Activated CD4-positive, alpha-beta T cell treated with anti-CD3 and anti-CD28 coated beads for 36 hours (primary cell): Measurements from ENCODE around the gene MAP3K14. TPM values are rescaled to one million over a fixed set of nuclear protein-coding genes. Genes with fewer than 3 reads are reported as not detected.
A peak's percentile ranks its signal among the peaks of the same experiment; 100 is the strongest.
"Not testable (repeated sequence)": the region's sequence is repeated elsewhere in the genome, so short reads cannot be mapped to it uniquely, and the experiment has no call there.

Experiments
- ATAC-seq: fragments of 200-7000 bp; cut with Tn5 transposase; one replicate; pipeline ENCODE4 v1.10.0; 2021; ENCODE audit warnings: mild to moderate bottlenecking, moderate library complexity
- CTCF ChIA-PET: fragments of 350-600 bp; sonication (Branson Sonifier 250); formaldehyde crosslinking; loops from one replicate; lab custom pipeline; 2021; ENCODE audit warnings: antibody characterized with exemption; lab: Charles Lee
- POLR2A ChIA-PET: fragments of 350-600 bp; sonication (Branson Sonifier 250); formaldehyde crosslinking; loops from one replicate; lab custom pipeline; 2021; ENCODE audit warnings: antibody characterized with exemption, inconsistent platforms; lab: Charles Lee
- DNase-seq: peaks from one replicate; pipeline ENCODE4 v3.0.0-alpha.2; 2020
- H3K27ac Mint-ChIP-seq: one replicate; pipeline ENCODE4 v1.8.0; 2021; ENCODE audit warnings: mixed read lengths
- H3K27me3 Mint-ChIP-seq: one replicate; pipeline ENCODE4 v1.8.0; 2021; ENCODE audit warnings: mixed read lengths
- H3K36me3 Mint-ChIP-seq: one replicate; pipeline ENCODE4 v1.8.0; 2021; ENCODE audit warnings: low read depth, mixed read lengths
- H3K4me1 Mint-ChIP-seq: one replicate; pipeline ENCODE4 v1.8.0; 2021; ENCODE audit warnings: mixed read lengths
- H3K4me3 Mint-ChIP-seq: one replicate; pipeline ENCODE4 v1.8.0; 2021; ENCODE audit warnings: mild to moderate bottlenecking, moderate library complexity, mixed read lengths
- H3K9me3 Mint-ChIP-seq: one replicate; pipeline ENCODE4 v1.8.0; 2021; ENCODE audit warnings: low read depth, mixed read lengths
- intact Hi-C, 2 experiments: fragments of 100-400 bp; cut with DNase I in 1 of 2; cut with micrococcal nuclease in 1 of 2; formaldehyde crosslinking; loops; one replicate each; pipeline versions ENCODE4 v1.14.2 to v1.15.1; 2022 to 2024; cut with DNase I, micrococcal nuclease
- total RNA-seq, 2 experiments: library from RNA; stranded (reverse); gene quantifications; one replicate each; pipeline ENCODE4 v1.2.3, GENCODE V29; 2021

Gene MAP3K14
- total RNA-seq, 2 experiments from 2014 or later, result 50.3 to 52.5 TPM

GRCh38 chr17:45256114-45256966 is 60.5 kb downstream of the MAP3K14 start:
- ChIA-PET CTCF (interaction anchor here (0.7 to 3.1 kb wide), 17 partner anchors 9 to 484 kb away, joined by 3 to 21 read pairs (median 4); no protein-coding TSS in a partner anchor), POLR2A (interaction anchor here (1.2 to 1.5 kb wide), 2 partner anchors 10 to 54 kb away, joined by 4 to 11 read pairs; no protein-coding TSS in a partner anchor)
- Mint-ChIP-seq H3K9me3 (no peaks in the 10 kb centered on the region), H3K4me1 (peaks cover 57% of the 10 kb centered on the region), H3K36me3 (peaks cover 6% of the 10 kb centered on the region), H3K27me3 (no peaks in the 10 kb centered on the region), H3K4me3 (no peak overlapping the region), H3K27ac (peak overlapping the region; percentile 43)
- intact Hi-C loops, result no loop called here
- no peak for DNase-seq
- ATAC-seq, result peak; percentile 56

GRCh38 chr17:45255358-45255757 is 61.5 kb downstream of the MAP3K14 start:
- peaks cover 61% of the 10 kb centered on the region for H3K4me1 Mint-ChIP-seq
- H3K27ac Mint-ChIP-seq, result peak overlapping the region; percentile 28
- no peak for ATAC-seq
- H3K27me3 Mint-ChIP-seq, result no peaks in the 10 kb centered on the region
- ChIA-PET POLR2A (interaction anchor here (0.6 kb wide), 1 partner anchor 18 kb away, joined by 3 read pairs; no protein-coding TSS in a partner anchor), CTCF (interaction anchor here (0.6 to 3.1 kb wide), 13 partner anchors 11 to 1667 kb away, joined by 3 to 21 read pairs (median 4); no protein-coding TSS in a partner anchor)
- DNase-seq, result no peak
- no peaks in the 10 kb centered on the region for H3K9me3 Mint-ChIP-seq
- H3K36me3 Mint-ChIP-seq, result peaks cover 11% of the 10 kb centered on the region
- H3K4me3 Mint-ChIP-seq, result no peak overlapping the region
- intact Hi-C loops, result no loop called here

- peaks cover 72% of the 10 kb centered on the region for H3K4me1 Mint-ChIP-seq
Observed at GRCh38 chr17:45253879-45254278, 62.9 kb downstream of the MAP3K14 start.

GRCh38 chr17:45253237-45253636 is 63.6 kb downstream of the MAP3K14 start:
- peaks cover 27% of the 10 kb centered on the region for H3K36me3 Mint-ChIP-seq
- peak overlapping the region; percentile 87 for H3K27ac Mint-ChIP-seq
- ATAC-seq, intact Hi-C loops, DNase-seq, H3K9me3 Mint-ChIP-seq, H3K27me3 Mint-ChIP-seq, POLR2A ChIA-PET: not testable (repeated sequence)
- peaks cover 78% of the 10 kb centered on the region for H3K4me1 Mint-ChIP-seq
- H3K4me3 Mint-ChIP-seq, result peak overlapping the region; percentile 9
- CTCF ChIA-PET, result interaction anchor here (0.9 to 1.8 kb wide), 3 partner anchors 18 to 131 kb away, joined by 3 to 5 read pairs (median 4); no protein-coding TSS in a partner anchor

More at GRCh38 chr17:45253879-45254278, 62.9 kb downstream of the MAP3K14 start:
- ChIA-PET CTCF (interaction anchor here (0.6 to 3.1 kb wide), 5 partner anchors 17 to 1107 kb away, joined by 3 to 21 read pairs (median 5); no protein-coding TSS in a partner anchor), POLR2A (no interaction called here)
- intact Hi-C loops, result no loop called here
- H3K27ac Mint-ChIP-seq, result peak overlapping the region; percentile 87
- H3K9me3 Mint-ChIP-seq, result no peaks in the 10 kb centered on the region
- no peak for ATAC-seq
- peaks cover 21% of the 10 kb centered on the region for H3K36me3 Mint-ChIP-seq
- no peaks in the 10 kb centered on the region for H3K27me3 Mint-ChIP-seq
- H3K4me3 Mint-ChIP-seq, result no peak overlapping the region
- DNase-seq, result no peak

- DNase-seq, result no peak
- CTCF ChIA-PET, result interaction anchor here (0.6 to 1.7 kb wide), 2 partner anchors 32 to 128 kb away, joined by 3 to 9 read pairs; no protein-coding TSS in a partner anchor
- Mint-ChIP-seq H3K9me3 (no peaks in the 10 kb centered on the region), H3K4me3 (no peak overlapping the region), H3K36me3 (peaks cover 30% of the 10 kb centered on the region), H3K4me1 (peaks cover 71% of the 10 kb centered on the region), H3K27ac (peak overlapping the region; percentile 42), H3K27me3 (no peaks in the 10 kb centered on the region)
- no peak for ATAC-seq
- POLR2A ChIA-PET, result no interaction called here
- intact Hi-C loops, result no loop called here
Observed at GRCh38 chr17:45251931-45252330, 64.9 kb downstream of the MAP3K14 start.

- peak overlapping the region; percentile 83 for H3K4me3 Mint-ChIP-seq
- peak; percentile 76 for ATAC-seq
- intact Hi-C loops, result loop anchor here (1.0 to 2.0 kb wide), 2 partner anchors 13 to 14 kb away; partner anchors contain the start of gene SPATA32 (in 1 of the 2)
- H3K27ac Mint-ChIP-seq, result peak overlapping the region; percentile 94
- H3K27me3 Mint-ChIP-seq, result no peaks in the 10 kb centered on the region
- peak; percentile 89 for DNase-seq
- POLR2A ChIA-PET, result interaction anchor here (0.6 to 2.0 kb wide), 8 partner anchors 12 to 100 kb away, joined by 3 to 16 read pairs (median 4); partner anchors contain the start of gene HEXIM1
- H3K4me1 Mint-ChIP-seq, result peaks cover 64% of the 10 kb centered on the region
- CTCF ChIA-PET, result interaction anchor here (0.6 to 4.0 kb wide), 17 partner anchors 8 to 517 kb away, joined by 3 to 21 read pairs (median 5); partner anchors contain the start of gene FMNL1
- H3K36me3 Mint-ChIP-seq, result peaks cover 53% of the 10 kb centered on the region
- H3K9me3 Mint-ChIP-seq, result no peaks in the 10 kb centered on the region
Observed at GRCh38 chr17:45248132-45248957, 68.5 kb downstream of the MAP3K14 start.

- ATAC-seq (peak; percentile 89), DNase-seq (peak; percentile 99)
- intact Hi-C loops, result loop anchor here (1.0 to 2.0 kb wide), 11 partner anchors 14 to 337 kb away; partner anchors contain the start of genes ACBD4 (in 1 of the 2), HEXIM2 (in 1 of the 2), MAP3K14 (in 1 of the 2) and NMT1 (in 1 of the 2)
- Mint-ChIP-seq H3K4me3 (peak overlapping the region; percentile 83), H3K9me3 (no peaks in the 10 kb centered on the region), H3K4me1 (peaks cover 57% of the 10 kb centered on the region), H3K27ac (peak overlapping the region; percentile 92), H3K27me3 (no peaks in the 10 kb centered on the region), H3K36me3 (peaks cover 57% of the 10 kb centered on the region)
- POLR2A ChIA-PET, result interaction anchor here (0.6 to 2.0 kb wide), 7 partner anchors 13 to 327 kb away, joined by 3 to 16 read pairs (median 4); partner anchors contain the start of gene HEXIM1
- CTCF ChIA-PET, result interaction anchor here (0.7 to 4.0 kb wide), 15 partner anchors 9 to 354 kb away, joined by 3 to 21 read pairs (median 6); partner anchors contain the start of gene FMNL1
Observed at GRCh38 chr17:45247429-45248131, 69.2 kb downstream of the MAP3K14 start.

- Mint-ChIP-seq H3K4me1 (peaks cover 50% of the 10 kb centered on the region), H3K36me3 (peaks cover 61% of the 10 kb centered on the region)
- POLR2A ChIA-PET, result interaction anchor here (0.6 to 1.9 kb wide), 4 partner anchors 21 to 327 kb away, joined by 3 to 16 read pairs (median 4); no protein-coding TSS in a partner anchor
Observed at GRCh38 chr17:45246861-45247428, 69.9 kb downstream of the MAP3K14 start.

GRCh38 chr17:45246338-45246737 is 70.5 kb downstream of the MAP3K14 start:
- DNase-seq, result no peak
- POLR2A ChIA-PET, result interaction anchor here (1.6 kb wide), 1 partner anchor 18 kb away, joined by 4 read pairs; no protein-coding TSS in a partner anchor
- Mint-ChIP-seq H3K36me3 (peaks cover 59% of the 10 kb centered on the region), H3K27me3 (no peaks in the 10 kb centered on the region), H3K27ac (peak overlapping the region; percentile 56), H3K4me3 (peak overlapping the region; percentile 83), H3K9me3 (no peaks in the 10 kb centered on the region), H3K4me1 (peaks cover 49% of the 10 kb centered on the region)
- intact Hi-C loops, result no loop called here
- CTCF ChIA-PET, result interaction anchor here (0.9 to 4.0 kb wide), 9 partner anchors 10 to 111 kb away, joined by 4 to 21 read pairs (median 8); partner anchors contain the start of gene ACBD4
- ATAC-seq, result no peak

More at GRCh38 chr17:45246861-45247428, 69.9 kb downstream of the MAP3K14 start:
- CTCF ChIA-PET, result interaction anchor here (0.7 to 4.0 kb wide), 12 partner anchors 9 to 353 kb away, joined by 4 to 21 read pairs (median 8); partner anchors contain the start of gene FMNL1
- peak; percentile 85 for DNase-seq
- peak overlapping the region; percentile 83 for H3K4me3 Mint-ChIP-seq
- H3K27me3 Mint-ChIP-seq, result no peaks in the 10 kb centered on the region
- ATAC-seq, result peak; percentile 33
- H3K9me3 Mint-ChIP-seq, result no peaks in the 10 kb centered on the region
- peak overlapping the region; percentile 81 for H3K27ac Mint-ChIP-seq
- intact Hi-C loops, result loop anchor here in 1 of 2 experiments (1.0 kb wide), 9 partner anchors 18 to 337 kb away; partner anchors contain the start of genes ACBD4, HEXIM2, MAP3K14 and NMT1
